Glomerular visceral epithelial cell (primary cell): ENCODE data around the gene BTBD9.
A peak's percentile ranks its signal among the peaks of the same experiment; 100 is the strongest.
"Not testable (repeated sequence)": the region's sequence is repeated elsewhere in the genome, so short reads cannot be mapped to it uniquely, and the experiment has no call there.

Source experiments
- DNase-seq: peaks from one replicate; pipeline ENCODE4 v3.0.0-alpha.2; 2016; ENCODE audit errors: extremely low spot score

Gene BTBD9

GRCh38 chr6:38432079-38432478, 207.7 kb downstream of the BTBD9 start:
- no peak for DNase-seq

- no peak for DNase-seq
These were observed 210.2 kb downstream of the BTBD9 start for GRCh38 chr6:38429546-38429945.

- no peak for DNase-seq
These were observed 212.1 kb downstream of the BTBD9 start for GRCh38 chr6:38427492-38428210.

GRCh38 chr6:38425788-38426488, 213.8 kb downstream of the BTBD9 start:
- not testable (repeated sequence) for DNase-seq

GRCh38 chr6:38423746-38424145, 216.0 kb downstream of the BTBD9 start:
- no peak for DNase-seq

- DNase-seq, result no peak
These were observed 219.5 kb downstream of the BTBD9 start for GRCh38 chr6:38420207-38420606.

GRCh38 chr6:38417521-38417920, 222.2 kb downstream of the BTBD9 start:
- DNase-seq, result no peak

- no peak for DNase-seq
These were observed 224.3 kb downstream of the BTBD9 start for GRCh38 chr6:38415231-38416005.

GRCh38 chr6:38413102-38413800, 226.5 kb downstream of the BTBD9 start:
- no peak for DNase-seq

GRCh38 chr6:38407192-38407591, 232.5 kb downstream of the BTBD9 start:
- DNase-seq, result no peak

GRCh38 chr6:38406096-38406495, 233.6 kb downstream of the BTBD9 start:
- no peak for DNase-seq

GRCh38 chr6:38404900-38405556, 234.7 kb downstream of the BTBD9 start:
- no peak for DNase-seq

- no peak for DNase-seq
These were observed 235.4 kb downstream of the BTBD9 start for GRCh38 chr6:38404355-38404754.

- DNase-seq, result no peak
These were observed 236.2 kb downstream of the BTBD9 start for GRCh38 chr6:38403548-38403947.

- no peak for DNase-seq
These were observed 239.0 kb downstream of the BTBD9 start for GRCh38 chr6:38400764-38401163.

GRCh38 chr6:38400101-38400500, 239.6 kb downstream of the BTBD9 start:
- DNase-seq, result no peak

- DNase-seq, result no peak
These were observed 243.5 kb downstream of the BTBD9 start for GRCh38 chr6:38396209-38396608.

GRCh38 chr6:38393986-38394385, 245.7 kb downstream of the BTBD9 start:
- no peak for DNase-seq

- DNase-seq, result peak; percentile 54
These were observed 247.8 kb downstream of the BTBD9 start for GRCh38 chr6:38391626-38392579.

GRCh38 chr6:38391206-38391605, 248.5 kb downstream of the BTBD9 start:
- DNase-seq, result peak; percentile 38
